ENCODE measurements around the gene VTI1A.
"Not testable (repeated sequence)": the region's sequence is repeated elsewhere in the genome, so short reads cannot be mapped to it uniquely, and the experiment has no call there.

VTI1A gene

GRCh38 chr10:112456533-112456932 is 9.5 kb downstream of the VTI1A start:
- H3K9me3 ChIP-seq (ENCODE audit: control insufficient read depth, insufficient read depth, low read length): no peaks in the 10 kb centered on the region
- H3K9ac ChIP-seq (ENCODE audit: low read depth, low read length): no peak overlapping the region
- peaks cover 4% of the 10 kb centered on the region for H3K36me3 ChIP-seq (ENCODE audit: control insufficient read depth, insufficient read depth, low read length)
- H3K27me3 ChIP-seq (ENCODE audit: control insufficient read depth, insufficient read depth, low read length): no peaks in the 10 kb centered on the region
- no peaks in the 10 kb centered on the region for H3K4me1 ChIP-seq (ENCODE audit: control insufficient read depth, insufficient read depth, low read length)
- H3K4me3 ChIP-seq (ENCODE audit: low read depth, low read length): no peak overlapping the region

- no peaks in the 10 kb centered on the region for H3K27me3 ChIP-seq (ENCODE audit: control insufficient read depth, insufficient read depth, low read length)
- H3K36me3 ChIP-seq (ENCODE audit: control insufficient read depth, insufficient read depth, low read length): peaks cover 6% of the 10 kb centered on the region
- no peaks in the 10 kb centered on the region for H3K9me3 ChIP-seq (ENCODE audit: control insufficient read depth, insufficient read depth, low read length)
- H3K4me1 ChIP-seq (ENCODE audit: control insufficient read depth, insufficient read depth, low read length): no peaks in the 10 kb centered on the region
- no peak overlapping the region for H3K9ac ChIP-seq (ENCODE audit: low read depth, low read length)
- no peak overlapping the region for H3K4me3 ChIP-seq (ENCODE audit: low read depth, low read length)
Observed at GRCh38 chr10:112460366-112460765, 13.4 kb downstream of the VTI1A start.

- peaks cover 6% of the 10 kb centered on the region for H3K36me3 ChIP-seq (ENCODE audit: control insufficient read depth, insufficient read depth, low read length)
- no peak overlapping the region for H3K9ac ChIP-seq (ENCODE audit: low read depth, low read length)
- no peaks in the 10 kb centered on the region for H3K27me3 ChIP-seq (ENCODE audit: control insufficient read depth, insufficient read depth, low read length)
- no peak overlapping the region for H3K4me3 ChIP-seq (ENCODE audit: low read depth, low read length)
- H3K9me3 ChIP-seq (ENCODE audit: control insufficient read depth, insufficient read depth, low read length): no peaks in the 10 kb centered on the region
- H3K4me1 ChIP-seq (ENCODE audit: control insufficient read depth, insufficient read depth, low read length): no peaks in the 10 kb centered on the region
Observed at GRCh38 chr10:112461029-112461887, 14.2 kb downstream of the VTI1A start.

GRCh38 chr10:112464074-112464473 is 17.1 kb downstream of the VTI1A start:
- H3K36me3 ChIP-seq (ENCODE audit: control insufficient read depth, insufficient read depth, low read length); H3K9me3 ChIP-seq (ENCODE audit: control insufficient read depth, insufficient read depth, low read length); H3K4me1 ChIP-seq (ENCODE audit: control insufficient read depth, insufficient read depth, low read length); H3K27me3 ChIP-seq (ENCODE audit: control insufficient read depth, insufficient read depth, low read length); H3K4me3 ChIP-seq (ENCODE audit: low read depth, low read length); H3K9ac ChIP-seq (ENCODE audit: low read depth, low read length): not testable (repeated sequence)

- H3K4me1 ChIP-seq (ENCODE audit: control insufficient read depth, insufficient read depth, low read length): no peaks in the 10 kb centered on the region
- peaks cover 6% of the 10 kb centered on the region for H3K36me3 ChIP-seq (ENCODE audit: control insufficient read depth, insufficient read depth, low read length)
- H3K9me3 ChIP-seq (ENCODE audit: control insufficient read depth, insufficient read depth, low read length): no peaks in the 10 kb centered on the region
Observed at GRCh38 chr10:112465299-112465883, 18.4 kb downstream of the VTI1A start.

GRCh38 chr10:112466802-112467201 is 19.8 kb downstream of the VTI1A start:
- Histone ChIP-seq H3K36me3 (ENCODE audit: control insufficient read depth, insufficient read depth, low read length) (peaks cover 2% of the 10 kb centered on the region), H3K9ac (ENCODE audit: low read depth, low read length) (no peak overlapping the region), H3K9me3 (ENCODE audit: control insufficient read depth, insufficient read depth, low read length) (no peaks in the 10 kb centered on the region), H3K4me1 (ENCODE audit: control insufficient read depth, insufficient read depth, low read length) (no peaks in the 10 kb centered on the region), H3K4me3 (ENCODE audit: low read depth, low read length) (no peak overlapping the region), H3K27me3 (ENCODE audit: control insufficient read depth, insufficient read depth, low read length) (no peaks in the 10 kb centered on the region)

More at GRCh38 chr10:112465299-112465883, 18.4 kb downstream of the VTI1A start:
- no peaks in the 10 kb centered on the region for H3K27me3 ChIP-seq (ENCODE audit: control insufficient read depth, insufficient read depth, low read length)
- H3K4me3 ChIP-seq (ENCODE audit: low read depth, low read length): no peak overlapping the region
- H3K9ac ChIP-seq (ENCODE audit: low read depth, low read length): no peak overlapping the region

GRCh38 chr10:112467541-112468075 is 20.6 kb downstream of the VTI1A start:
- Histone ChIP-seq H3K36me3 (ENCODE audit: control insufficient read depth, insufficient read depth, low read length) (peaks cover 2% of the 10 kb centered on the region), H3K4me3 (ENCODE audit: low read depth, low read length) (no peak overlapping the region), H3K27me3 (ENCODE audit: control insufficient read depth, insufficient read depth, low read length) (no peaks in the 10 kb centered on the region), H3K9me3 (ENCODE audit: control insufficient read depth, insufficient read depth, low read length) (no peaks in the 10 kb centered on the region), H3K9ac (ENCODE audit: low read depth, low read length) (no peak overlapping the region), H3K4me1 (ENCODE audit: control insufficient read depth, insufficient read depth, low read length) (peaks cover 3% of the 10 kb centered on the region)

- no peak overlapping the region for H3K9ac ChIP-seq (ENCODE audit: low read depth, low read length)
- H3K9me3 ChIP-seq (ENCODE audit: control insufficient read depth, insufficient read depth, low read length): no peaks in the 10 kb centered on the region
- peaks cover 3% of the 10 kb centered on the region for H3K4me1 ChIP-seq (ENCODE audit: control insufficient read depth, insufficient read depth, low read length)
- H3K4me3 ChIP-seq (ENCODE audit: low read depth, low read length): no peak overlapping the region
- H3K36me3 ChIP-seq (ENCODE audit: control insufficient read depth, insufficient read depth, low read length): no peaks in the 10 kb centered on the region
- H3K27me3 ChIP-seq (ENCODE audit: control insufficient read depth, insufficient read depth, low read length): no peaks in the 10 kb centered on the region
Observed at GRCh38 chr10:112471878-112472487, 25.0 kb downstream of the VTI1A start.

GRCh38 chr10:112475575-112476218 is 28.7 kb downstream of the VTI1A start:
- no peaks in the 10 kb centered on the region for H3K27me3 ChIP-seq (ENCODE audit: control insufficient read depth, insufficient read depth, low read length)
- peaks cover 3% of the 10 kb centered on the region for H3K4me1 ChIP-seq (ENCODE audit: control insufficient read depth, insufficient read depth, low read length)
- H3K36me3 ChIP-seq (ENCODE audit: control insufficient read depth, insufficient read depth, low read length): no peaks in the 10 kb centered on the region
- H3K9me3 ChIP-seq (ENCODE audit: control insufficient read depth, insufficient read depth, low read length): no peaks in the 10 kb centered on the region
- no peak overlapping the region for H3K4me3 ChIP-seq (ENCODE audit: low read depth, low read length)
- H3K9ac ChIP-seq (ENCODE audit: low read depth, low read length): no peak overlapping the region

- H3K4me1 ChIP-seq (ENCODE audit: control insufficient read depth, insufficient read depth, low read length): no peaks in the 10 kb centered on the region
- no peaks in the 10 kb centered on the region for H3K27me3 ChIP-seq (ENCODE audit: control insufficient read depth, insufficient read depth, low read length)
- no peaks in the 10 kb centered on the region for H3K36me3 ChIP-seq (ENCODE audit: control insufficient read depth, insufficient read depth, low read length)
- no peak overlapping the region for H3K4me3 ChIP-seq (ENCODE audit: low read depth, low read length)
- H3K9me3 ChIP-seq (ENCODE audit: control insufficient read depth, insufficient read depth, low read length): no peaks in the 10 kb centered on the region
- no peak overlapping the region for H3K9ac ChIP-seq (ENCODE audit: low read depth, low read length)
Observed at GRCh38 chr10:112481602-112482001, 34.6 kb downstream of the VTI1A start.

GRCh38 chr10:112484399-112484798 is 37.4 kb downstream of the VTI1A start:
- Histone ChIP-seq H3K9ac (ENCODE audit: low read depth, low read length) (no peak overlapping the region), H3K4me1 (ENCODE audit: control insufficient read depth, insufficient read depth, low read length) (no peaks in the 10 kb centered on the region), H3K9me3 (ENCODE audit: control insufficient read depth, insufficient read depth, low read length) (no peaks in the 10 kb centered on the region), H3K27me3 (ENCODE audit: control insufficient read depth, insufficient read depth, low read length) (no peaks in the 10 kb centered on the region), H3K4me3 (ENCODE audit: low read depth, low read length) (no peak overlapping the region), H3K36me3 (ENCODE audit: control insufficient read depth, insufficient read depth, low read length) (no peaks in the 10 kb centered on the region)

All from iPS-15b (cell line).